ENCODE data around the gene AADAT. TPM values are rescaled to one million over a fixed set of nuclear protein-coding genes. Genes with fewer than 3 reads are reported as not detected.

AADAT gene
- total and polyA plus RNA-seq, 8 donors, result 11.0 to 71.4 (median 52.7) TPM

GRCh38 chr4:170030121-170030520 is 59.6 kb downstream of the AADAT start:
- Histone ChIP-seq H3K9me3 (no peaks in the 10 kb centered on the region), H3K36me3 (no peaks in the 10 kb centered on the region), H3K4me1 (peaks cover 5 to 8% of the 10 kb centered on the region in 2 donors), H3K4me3 (no peak overlapping the region), H3K27me3 (peaks cover 5 to 25% of the 10 kb centered on the region in 2 donors), H3K27ac (no peak overlapping the region)
- DNase-seq, result no peak
- intact Hi-C loops (cut with DNase I), result no loop called here
- ATAC-seq, result no peak
- TF ChIP-seq, protein P1, sequence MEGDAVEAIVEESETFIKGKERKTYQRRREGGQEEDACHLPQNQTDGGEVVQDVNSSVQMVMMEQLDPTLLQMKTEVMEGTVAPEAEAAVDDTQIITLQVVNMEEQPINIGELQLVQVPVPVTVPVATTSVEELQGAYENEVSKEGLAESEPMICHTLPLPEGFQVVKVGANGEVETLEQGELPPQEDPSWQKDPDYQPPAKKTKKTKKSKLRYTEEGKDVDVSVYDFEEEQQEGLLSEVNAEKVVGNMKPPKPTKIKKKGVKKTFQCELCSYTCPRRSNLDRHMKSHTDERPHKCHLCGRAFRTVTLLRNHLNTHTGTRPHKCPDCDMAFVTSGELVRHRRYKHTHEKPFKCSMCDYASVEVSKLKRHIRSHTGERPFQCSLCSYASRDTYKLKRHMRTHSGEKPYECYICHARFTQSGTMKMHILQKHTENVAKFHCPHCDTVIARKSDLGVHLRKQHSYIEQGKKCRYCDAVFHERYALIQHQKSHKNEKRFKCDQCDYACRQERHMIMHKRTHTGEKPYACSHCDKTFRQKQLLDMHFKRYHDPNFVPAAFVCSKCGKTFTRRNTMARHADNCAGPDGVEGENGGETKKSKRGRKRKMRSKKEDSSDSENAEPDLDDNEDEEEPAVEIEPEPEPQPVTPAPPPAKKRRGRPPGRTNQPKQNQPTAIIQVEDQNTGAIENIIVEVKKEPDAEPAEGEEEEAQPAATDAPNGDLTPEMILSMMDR (IDR thresholded peaks at IDR 0.05), result no peak

GRCh38 chr4:170027181-170027829 is 62.5 kb downstream of the AADAT start:
- Histone ChIP-seq H3K36me3 (no peaks in the 10 kb centered on the region), H3K9me3 (no peaks in the 10 kb centered on the region), H3K4me1 (peaks cover 5 to 8% of the 10 kb centered on the region in 2 donors), H3K4me3 (peak overlapping the region; percentile 77 to 95), H3K27me3 (peaks cover 10 to 38% of the 10 kb centered on the region in 2 donors), H3K27ac (peak overlapping the region; percentile 82 to 90)
- TF ChIP-seq, protein P1 (IDR thresholded peaks at IDR 0.05), result no peak
- ATAC-seq (peak; percentile 94), DNase-seq (peak; percentile 93 to 95 (median 94))
- intact Hi-C loops (cut with DNase I), result no loop called here

- intact Hi-C loops (cut with DNase I), result no loop called here
- peak within 1 kb of the TSS; percentile 77 to 95 for H3K4me3 ChIP-seq
Observed at GRCh38 chr4:170026253-170027021, 63.3 kb downstream of the AADAT start, which contains the start of gene MFAP3L. MFAP3L (minus strand) TSS chr4:170026395; CDS start chr4:170005877, 20,518 bp downstream.

DNA sequence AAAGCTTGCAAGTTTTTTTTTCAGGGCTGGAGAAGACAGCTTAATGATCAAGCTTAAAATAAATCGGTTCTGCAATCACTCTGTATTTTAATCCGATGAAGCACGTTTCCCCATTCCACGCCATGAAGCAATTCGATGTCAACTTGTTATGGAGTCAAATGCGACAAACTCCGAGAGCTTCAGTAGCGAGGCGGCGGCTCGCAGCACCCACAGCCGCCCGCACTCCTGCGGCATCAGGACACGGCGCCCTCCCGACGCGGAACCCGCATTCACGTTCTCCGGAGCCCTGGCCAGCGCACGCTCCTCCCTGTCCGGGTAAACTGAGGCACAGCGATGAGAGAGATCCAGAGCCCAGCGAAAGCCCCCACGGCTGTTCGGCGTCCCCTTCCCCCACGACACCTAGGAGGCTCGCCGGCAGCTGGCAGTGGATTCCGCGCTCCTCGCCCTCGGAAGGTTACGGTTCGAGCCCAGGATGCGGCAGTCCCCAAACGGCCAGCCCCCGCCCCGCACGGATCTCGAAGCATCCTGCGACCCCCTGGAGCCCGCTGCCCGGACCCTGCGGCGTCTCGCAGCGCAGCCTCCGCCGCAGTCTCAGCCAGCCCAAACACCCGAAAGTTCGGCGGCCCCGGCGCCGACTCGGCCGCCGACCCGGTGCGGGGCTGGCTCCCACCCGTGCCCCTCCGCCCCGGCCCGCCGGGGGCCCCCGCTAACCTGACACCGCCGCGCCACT is 64.1 kb downstream of the AADAT start:
- H3K36me3 ChIP-seq, result no peaks in the 10 kb centered on the region
- H3K9me3 ChIP-seq, result no peaks in the 10 kb centered on the region
- H3K27me3 ChIP-seq, result peaks cover 10 to 38% of the 10 kb centered on the region in 2 donors
- TF ChIP-seq, protein P1 (IDR thresholded peaks at IDR 0.05), result no peak
- peak in 3 of 4 donors; percentile 8 to 86 (median 37) for DNase-seq
- intact Hi-C loops (cut with DNase I), result no loop called here
- peak overlapping the region; percentile 77 to 95 for H3K4me3 ChIP-seq
- H3K27ac ChIP-seq, result peak overlapping the region in 1 of 2 donors; percentile 90
- H3K4me1 ChIP-seq, result peaks cover 5 to 8% of the 10 kb centered on the region in 2 donors
- ATAC-seq, result no peak

More at GRCh38 chr4:170026253-170027021, 63.3 kb downstream of the AADAT start, which contains the start of gene MFAP3L:
- H3K9me3 ChIP-seq, result no peaks in the 10 kb centered on the region
- DNase-seq (peak; percentile 75 to 98 (median 88)), ATAC-seq (peak; percentile 94)
- peak within 1 kb of the TSS; percentile 82 to 90 for H3K27ac ChIP-seq
- TF ChIP-seq, protein P1 (IDR thresholded peaks at IDR 0.05), result no peak
- no peaks in the 10 kb centered on the region for H3K36me3 ChIP-seq
- H3K4me1 ChIP-seq, result peaks cover 5 to 8% of the 10 kb centered on the region in 2 donors
- H3K27me3 ChIP-seq, result peaks cover 10 to 38% of the 10 kb centered on the region in 2 donors

Data from left lung (tissue), 10 donors.